ENCODE measurements around the gene ZNF8. TPM values are rescaled to one million over a fixed set of nuclear protein-coding genes. Genes with fewer than 3 reads are reported as not detected.

Gene ZNF8
- polyA plus RNA-seq, 2 of the 4 experiments (the other 2 are of a cell fraction), result 2.3 to 4.0 TPM

DNA sequence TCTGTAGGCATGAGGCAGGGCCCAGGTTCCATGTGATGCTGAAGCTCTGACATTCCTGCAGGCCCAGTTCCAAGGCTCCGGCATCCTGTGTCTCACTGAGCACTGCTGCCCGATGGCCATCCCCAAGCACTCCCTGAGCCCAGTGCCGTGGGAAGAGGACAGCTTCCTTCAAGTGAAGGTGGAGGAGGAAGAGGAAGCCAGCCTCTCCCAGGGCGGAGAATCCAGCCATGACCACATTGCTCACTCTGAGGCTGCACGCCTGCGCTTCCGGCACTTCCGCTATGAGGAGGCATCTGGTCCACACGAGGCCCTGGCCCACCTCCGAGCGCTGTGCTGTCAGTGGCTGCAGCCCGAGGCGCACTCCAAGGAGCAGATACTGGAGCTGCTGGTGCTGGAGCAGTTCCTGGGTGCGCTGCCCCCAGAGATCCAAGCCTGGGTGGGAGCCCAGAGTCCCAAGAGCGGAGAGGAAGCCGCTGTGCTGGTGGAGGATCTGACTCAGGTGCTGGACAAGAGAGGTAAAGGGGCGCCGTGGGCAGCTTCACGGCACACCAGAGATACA lies 56.0 kb downstream of the ZNF8 start:
- TF ChIP-seq, protein P1, sequence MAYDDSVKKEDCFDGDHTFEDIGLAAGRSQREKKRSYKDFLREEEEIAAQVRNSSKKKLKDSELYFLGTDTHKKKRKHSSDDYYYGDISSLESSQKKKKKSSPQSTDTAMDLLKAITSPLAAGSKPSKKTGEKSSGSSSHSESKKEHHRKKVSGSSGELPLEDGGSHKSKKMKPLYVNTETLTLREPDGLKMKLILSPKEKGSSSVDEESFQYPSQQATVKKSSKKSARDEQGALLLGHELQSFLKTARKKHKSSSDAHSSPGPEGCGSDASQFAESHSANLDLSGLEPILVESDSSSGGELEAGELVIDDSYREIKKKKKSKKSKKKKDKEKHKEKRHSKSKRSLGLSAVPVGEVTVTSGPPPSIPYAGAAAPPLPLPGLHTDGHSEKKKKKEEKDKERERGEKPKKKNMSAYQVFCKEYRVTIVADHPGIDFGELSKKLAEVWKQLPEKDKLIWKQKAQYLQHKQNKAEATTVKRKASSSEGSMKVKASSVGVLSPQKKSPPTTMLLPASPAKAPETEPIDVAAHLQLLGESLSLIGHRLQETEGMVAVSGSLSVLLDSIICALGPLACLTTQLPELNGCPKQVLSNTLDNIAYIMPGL (CRISPR knock-in tag; IDR thresholded peaks at IDR 0.05; ENCODE audit: borderline replicate concordance), result no peak
- TF ChIP-seq, protein P2, sequence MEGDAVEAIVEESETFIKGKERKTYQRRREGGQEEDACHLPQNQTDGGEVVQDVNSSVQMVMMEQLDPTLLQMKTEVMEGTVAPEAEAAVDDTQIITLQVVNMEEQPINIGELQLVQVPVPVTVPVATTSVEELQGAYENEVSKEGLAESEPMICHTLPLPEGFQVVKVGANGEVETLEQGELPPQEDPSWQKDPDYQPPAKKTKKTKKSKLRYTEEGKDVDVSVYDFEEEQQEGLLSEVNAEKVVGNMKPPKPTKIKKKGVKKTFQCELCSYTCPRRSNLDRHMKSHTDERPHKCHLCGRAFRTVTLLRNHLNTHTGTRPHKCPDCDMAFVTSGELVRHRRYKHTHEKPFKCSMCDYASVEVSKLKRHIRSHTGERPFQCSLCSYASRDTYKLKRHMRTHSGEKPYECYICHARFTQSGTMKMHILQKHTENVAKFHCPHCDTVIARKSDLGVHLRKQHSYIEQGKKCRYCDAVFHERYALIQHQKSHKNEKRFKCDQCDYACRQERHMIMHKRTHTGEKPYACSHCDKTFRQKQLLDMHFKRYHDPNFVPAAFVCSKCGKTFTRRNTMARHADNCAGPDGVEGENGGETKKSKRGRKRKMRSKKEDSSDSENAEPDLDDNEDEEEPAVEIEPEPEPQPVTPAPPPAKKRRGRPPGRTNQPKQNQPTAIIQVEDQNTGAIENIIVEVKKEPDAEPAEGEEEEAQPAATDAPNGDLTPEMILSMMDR (IDR thresholded peaks at IDR 0.05), result no peak
- TF ChIP-seq, protein P3, sequence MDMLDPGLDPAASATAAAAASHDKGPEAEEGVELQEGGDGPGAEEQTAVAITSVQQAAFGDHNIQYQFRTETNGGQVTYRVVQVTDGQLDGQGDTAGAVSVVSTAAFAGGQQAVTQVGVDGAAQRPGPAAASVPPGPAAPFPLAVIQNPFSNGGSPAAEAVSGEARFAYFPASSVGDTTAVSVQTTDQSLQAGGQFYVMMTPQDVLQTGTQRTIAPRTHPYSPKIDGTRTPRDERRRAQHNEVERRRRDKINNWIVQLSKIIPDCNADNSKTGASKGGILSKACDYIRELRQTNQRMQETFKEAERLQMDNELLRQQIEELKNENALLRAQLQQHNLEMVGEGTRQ (IDR thresholded peaks at IDR 0.05), result no peak
- no peak for TF ChIP-seq MYC (IDR thresholded peaks at IDR 0.05; ENCODE audit: borderline replicate concordance, low read length)
- no peak for TF ChIP-seq NR3C1 (IDR thresholded peaks at IDR 0.05)
- no peak for TF ChIP-seq GATA3 (IDR thresholded peaks at IDR 0.05; ENCODE audit: borderline replicate concordance)
- no peaks in the 10 kb centered on the region for H3K4me1 ChIP-seq
- no peak overlapping the region for H3K4me3 ChIP-seq
- POLR2A ChIA-PET, result interaction anchor here (1.8 kb wide), 1 partner anchor 28 kb away, joined by 5 read pairs; the partner anchor contains the start of gene ZNF497
- peaks cover 55% of the 10 kb centered on the region for H3K9me3 ChIP-seq
- H3K27ac ChIP-seq, result no peak overlapping the region
- CTCF ChIA-PET, result interaction anchor here (1.1 to 3.5 kb wide), 6 partner anchors 8 to 185 kb away, joined by 3 to 14 read pairs (median 6); partner anchors contain the start of genes ZBTB45 and ZSCAN22
- WGBS (ENCODE audit: missing lambda C conversion rate), result 91% methylated on average over 19 of the region's 19 CpGs
- ATAC-seq, result no peak
- no peak overlapping the region for H3K4me2 ChIP-seq
- DNase-seq (ENCODE audit: low read depth in 1 of 2, low spot score in 1 of 2), result no peak
- FAIRE-seq, result no peak

DNA sequence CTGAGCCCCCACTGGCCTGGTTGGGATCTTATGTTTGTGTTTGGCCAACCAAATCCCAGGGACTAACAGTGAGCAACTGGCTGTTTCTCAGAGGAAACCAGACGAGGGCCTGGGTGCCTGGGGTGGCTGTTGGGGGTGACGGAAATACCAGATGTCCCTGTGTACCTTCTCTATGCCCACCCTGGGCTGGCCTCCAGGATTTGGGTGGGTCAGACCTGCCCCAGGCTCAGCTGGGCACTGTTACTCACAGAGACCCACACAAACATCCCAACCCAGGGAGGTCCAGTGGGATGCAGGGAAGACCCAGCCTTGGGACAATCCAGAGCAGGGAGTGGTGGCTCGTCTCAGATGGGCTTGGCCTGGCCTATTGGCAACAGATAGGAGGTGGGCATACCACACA lies 56.9 kb downstream of the ZNF8 start:
- no peak for DNase-seq (ENCODE audit: low read depth in 1 of 2, low spot score in 1 of 2)
- Histone ChIP-seq H3K4me1 (no peaks in the 10 kb centered on the region), H3K9me3 (peaks cover 60% of the 10 kb centered on the region), H3K4me3 (no peak overlapping the region), H3K4me2 (no peak overlapping the region), H3K27ac (no peak overlapping the region)
- ChIA-PET POLR2A (interaction anchor here (1.8 kb wide), 1 partner anchor 27 kb away, joined by 5 read pairs; the partner anchor contains the start of gene ZNF497), CTCF (interaction anchor here (1.6 to 3.5 kb wide), 5 partner anchors 9 to 184 kb away, joined by 4 to 14 read pairs (median 7); partner anchors contain the start of genes ZBTB45 and ZSCAN22)
- TF ChIP-seq, protein P4, sequence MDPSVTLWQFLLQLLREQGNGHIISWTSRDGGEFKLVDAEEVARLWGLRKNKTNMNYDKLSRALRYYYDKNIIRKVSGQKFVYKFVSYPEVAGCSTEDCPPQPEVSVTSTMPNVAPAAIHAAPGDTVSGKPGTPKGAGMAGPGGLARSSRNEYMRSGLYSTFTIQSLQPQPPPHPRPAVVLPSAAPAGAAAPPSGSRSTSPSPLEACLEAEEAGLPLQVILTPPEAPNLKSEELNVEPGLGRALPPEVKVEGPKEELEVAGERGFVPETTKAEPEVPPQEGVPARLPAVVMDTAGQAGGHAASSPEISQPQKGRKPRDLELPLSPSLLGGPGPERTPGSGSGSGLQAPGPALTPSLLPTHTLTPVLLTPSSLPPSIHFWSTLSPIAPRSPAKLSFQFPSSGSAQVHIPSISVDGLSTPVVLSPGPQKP (IDR thresholded peaks at IDR 0.05; ENCODE audit: low read depth, low read length), result no peak
- TF ChIP-seq POLR2AphosphoS2 (conservative IDR thresholded peaks at IDR 0.05; ENCODE audit: low read length), result no peak
- no peak for TF ChIP-seq FOXS1 (CRISPR knock-in tag; IDR thresholded peaks at IDR 0.05)
- TF ChIP-seq ZFP36 (IDR thresholded peaks at IDR 0.05; ENCODE audit: borderline replicate concordance, partially characterized antibody), result no peak
- no peak for TF ChIP-seq MAFK (IDR thresholded peaks at IDR 0.05; ENCODE audit: partially characterized antibody)
- no peak for TF ChIP-seq HOXB13 (CRISPR knock-in tag; IDR thresholded peaks at IDR 0.05; ENCODE audit: low read depth)
- TF ChIP-seq PHF8 (IDR thresholded peaks at IDR 0.05; ENCODE audit: borderline replicate concordance, low read depth), result no peak
- TF ChIP-seq RFX5 (IDR thresholded peaks at IDR 0.05), result no peak
- TF ChIP-seq, protein P5, sequence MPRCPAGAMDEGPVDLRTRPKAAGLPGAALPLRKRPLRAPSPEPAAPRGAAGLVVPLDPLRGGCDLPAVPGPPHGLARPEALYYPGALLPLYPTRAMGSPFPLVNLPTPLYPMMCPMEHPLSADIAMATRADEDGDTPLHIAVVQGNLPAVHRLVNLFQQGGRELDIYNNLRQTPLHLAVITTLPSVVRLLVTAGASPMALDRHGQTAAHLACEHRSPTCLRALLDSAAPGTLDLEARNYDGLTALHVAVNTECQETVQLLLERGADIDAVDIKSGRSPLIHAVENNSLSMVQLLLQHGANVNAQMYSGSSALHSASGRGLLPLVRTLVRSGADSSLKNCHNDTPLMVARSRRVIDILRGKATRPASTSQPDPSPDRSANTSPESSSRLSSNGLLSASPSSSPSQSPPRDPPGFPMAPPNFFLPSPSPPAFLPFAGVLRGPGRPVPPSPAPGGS (IDR thresholded peaks at IDR 0.05), result no peak
- no peak for TF ChIP-seq SREBF2 (IDR thresholded peaks at IDR 0.05)
- TF ChIP-seq RCOR1 (IDR thresholded peaks at IDR 0.05; ENCODE audit: low read depth, low read length), result no peak
- no peak for TF ChIP-seq TP53 (CRISPR knock-in tag; IDR thresholded peaks at IDR 0.05)
- ATAC-seq, result no peak
- no peak for FAIRE-seq
- 56% methylated on average over 3 of the region's 3 CpGs for WGBS (ENCODE audit: missing lambda C conversion rate)
